OCI-LY1 (cell line): ENCODE results near the gene PLEKHG3.

Experiments
- H2AFZ ChIP-seq: fragments of 200-600 bp; sonication (generic), shearing (Covaris generic); 2 replicates; pipeline ENCODE4 v1.6.0; 2014; ENCODE audit warnings: antibody characterized with exemption, mild to moderate bottlenecking, low read length
- H3F3A ChIP-seq: fragments of 200-600 bp; sonication (generic), shearing (Covaris generic); 2 replicates; pipeline ENCODE4 v1.6.0; 2014; ENCODE audit warnings: mild to moderate bottlenecking, antibody characterized with exemption, low read length, moderate library complexity; ENCODE audit not compliant: insufficient read depth
- H3K27ac ChIP-seq: fragments of 200-600 bp; sonication (generic); 2 replicates; pipeline ENCODE4 v1.5.1; 2014; ENCODE audit warnings: low read length, mixed run types, mild to moderate bottlenecking, low read depth; ENCODE audit not compliant: poor library complexity, severe bottlenecking
- H3K27me3 ChIP-seq: fragments of 200-600 bp; sonication (generic); 2 replicates; pipeline ENCODE4 v1.6.0; 2014; ENCODE audit warnings: antibody characterized with exemption, mild to moderate bottlenecking, low read length, moderate library complexity; ENCODE audit not compliant: insufficient read depth
- H3K36me3 ChIP-seq: fragments of 200-600 bp; sonication (generic); 2 replicates; pipeline ENCODE4 v1.6.1; 2014; ENCODE audit warnings: mild to moderate bottlenecking, antibody characterized with exemption, low read length, moderate library complexity, mixed read lengths; ENCODE audit not compliant: insufficient read depth
- H3K4me1 ChIP-seq: fragments of 200-600 bp; sonication (generic); 2 replicates; pipeline ENCODE4 v1.5.1; 2014; ENCODE audit warnings: mild to moderate bottlenecking, low read length, moderate library complexity; ENCODE audit not compliant: insufficient read depth, severe bottlenecking
- H3K4me2 ChIP-seq: fragments of 200-600 bp; sonication (generic), shearing (Covaris generic); 2 replicates; pipeline ENCODE4 v1.6.1; 2014; ENCODE audit warnings: low read length
- H3K4me3 ChIP-seq: fragments of 200-600 bp; sonication (generic); 2 replicates; pipeline ENCODE4 v1.5.1; 2014; ENCODE audit warnings: low read length, low read depth, mild to moderate bottlenecking, mixed read lengths; ENCODE audit not compliant: poor library complexity, severe bottlenecking
- H3K79me2 ChIP-seq: fragments of 200-600 bp; shearing (Covaris generic); 2 replicates; pipeline ENCODE4 v1.6.1; 2016; ENCODE audit warnings: mixed run types, low read length, mixed read lengths; ENCODE audit not compliant: insufficient read depth
- H3K9ac ChIP-seq: fragments of 200-600 bp; sonication (generic), shearing (Covaris generic); 2 replicates; pipeline ENCODE4 v1.6.1; 2014; ENCODE audit warnings: mild to moderate bottlenecking, low read length, mixed read lengths
- H3K9me2 ChIP-seq: fragments of 200-600 bp; sonication (generic), shearing (Covaris generic); 2 replicates; pipeline ENCODE4 v1.6.1; 2014; ENCODE audit warnings: low read depth, mild to moderate bottlenecking, low read length, mixed read lengths
- H3K9me3 ChIP-seq: fragments of 200-600 bp; shearing (Covaris generic); 2 replicates; pipeline ENCODE4 v1.6.1; 2014; ENCODE audit warnings: low read length, mixed read lengths
- H4K20me1 ChIP-seq: fragments of 200-600 bp; sonication (generic), shearing (Covaris generic); 2 replicates; pipeline ENCODE4 v1.6.0; 2016; ENCODE audit warnings: mild to moderate bottlenecking, low read length; ENCODE audit not compliant: insufficient read depth
- CTCF ChIP-seq: fragments of 200-600 bp; sonication (generic), shearing (Covaris generic); IDR thresholded peaks from 2 replicates; pipeline ENCODE4 v1.5.1; 2017; ENCODE audit warnings: mild to moderate bottlenecking, antibody characterized with exemption, low read length, moderate library complexity, mixed read lengths
- EZH2 ChIP-seq: fragments of 200-600 bp; sonication (generic), shearing (Covaris generic); IDR thresholded peaks from 2 replicates; pipeline ENCODE4 v1.8.0; 2017; ENCODE audit warnings: borderline replicate concordance, mixed run types, mild to moderate bottlenecking, antibody characterized with exemption, low read length, moderate library complexity, mixed read lengths

PLEKHG3 gene

GRCh38 chr14:64705381-64706118 lies 1.3 kb downstream of the PLEKHG3 start:
- Histone ChIP-seq H3K9ac (no peak overlapping the region), H4K20me1 (no peaks in the 10 kb centered on the region), H3K9me2 (no peaks in the 10 kb centered on the region), H3K36me3 (no peaks in the 10 kb centered on the region), H3K4me1 (no peaks in the 10 kb centered on the region), H2AFZ (no peak overlapping the region), H3K27ac (no peak overlapping the region), H3K4me3 (no peak overlapping the region), H3F3A (no peaks in the 10 kb centered on the region), H3K79me2 (no peaks in the 10 kb centered on the region), H3K9me3 (no peaks in the 10 kb centered on the region), H3K4me2 (no peak overlapping the region), H3K27me3 (no peaks in the 10 kb centered on the region; the same call in 1 of the 2 replicates)
- no peak for TF ChIP-seq CTCF
- no peak for TF ChIP-seq EZH2

- Histone ChIP-seq H3K4me1 (no peaks in the 10 kb centered on the region), H3K9me2 (no peaks in the 10 kb centered on the region), H3F3A (no peaks in the 10 kb centered on the region), H4K20me1 (no peaks in the 10 kb centered on the region), H3K36me3 (no peaks in the 10 kb centered on the region), H3K4me3 (no peak overlapping the region), H2AFZ (no peak overlapping the region), H3K79me2 (no peaks in the 10 kb centered on the region), H3K9me3 (no peaks in the 10 kb centered on the region), H3K27ac (no peak overlapping the region), H3K27me3 (no peaks in the 10 kb centered on the region), H3K4me2 (no peak overlapping the region), H3K9ac (no peak overlapping the region)
- no peak for TF ChIP-seq EZH2
- no peak for TF ChIP-seq CTCF
Observed at GRCh38 chr14:64706119-64706592, 1.9 kb downstream of the PLEKHG3 start.

- Histone ChIP-seq H3K9me2 (no peaks in the 10 kb centered on the region), H3F3A (no peaks in the 10 kb centered on the region), H3K4me3 (no peak overlapping the region), H3K9ac (no peak overlapping the region), H3K4me2 (no peak overlapping the region), H3K4me1 (no peaks in the 10 kb centered on the region), H3K27ac (no peak overlapping the region), H3K79me2 (no peaks in the 10 kb centered on the region), H3K27me3 (no peaks in the 10 kb centered on the region), H2AFZ (no peak overlapping the region), H4K20me1 (no peaks in the 10 kb centered on the region), H3K36me3 (no peaks in the 10 kb centered on the region), H3K9me3 (no peaks in the 10 kb centered on the region)
- TF ChIP-seq CTCF, result no peak
- no peak for TF ChIP-seq EZH2
Observed at GRCh38 chr14:64706593-64707193, 2.5 kb downstream of the PLEKHG3 start.
